GM19239 (cell line): ENCODE measurements around the gene MEN1.
A peak's percentile ranks its signal among the peaks of the same experiment; 100 is the strongest.

Experiments used
- DNase-seq: peaks from one replicate; pipeline ENCODE4 v3.0.0; 2011; ENCODE audit warnings: low spot score; ENCODE audit not compliant: insufficient read length
- FAIRE-seq: peaks from 2 replicates; lab custom pipeline; 2011; peaks lifted over from hg19 to GRCh38; lab: Jason Lieb, UNC

The MEN1 gene

GRCh38 chr11:64788321-64789215, 21.8 kb downstream of the MEN1 start:
- DNase-seq (no peak), FAIRE-seq (no peak)

GRCh38 chr11:64787526-64788320, 22.6 kb downstream of the MEN1 start:
- DNase-seq (peak; percentile 77), FAIRE-seq (peak; percentile 11)

GRCh38 chr11:64786308-64786707, 24.0 kb downstream of the MEN1 start:
- DNase-seq: no peak
- FAIRE-seq: no peak

- DNase-seq: no peak
- no peak for FAIRE-seq
Observed at GRCh38 chr11:64784813-64785581, 25.4 kb downstream of the MEN1 start.

GRCh38 chr11:64778473-64779298, 31.7 kb downstream of the MEN1 start, which contains the start of gene SF1:
SF1 (minus strand) TSS chr11:64778542; CDS start chr11:64778392, 150 bp downstream.
- FAIRE-seq: peak; percentile 97
- DNase-seq: peak; percentile 92

- FAIRE-seq (no peak), DNase-seq (no peak)
Observed at GRCh38 chr11:64778223-64778472, 32.2 kb downstream of the MEN1 start.

- FAIRE-seq (peak; percentile 65), DNase-seq (peak; percentile 71)
Observed at GRCh38 chr11:64777449-64778222, 32.7 kb downstream of the MEN1 start.

GRCh38 chr11:64776875-64777274, 33.5 kb downstream of the MEN1 start:
- DNase-seq (no peak), FAIRE-seq (no peak)

GRCh38 chr11:64776425-64776824, 33.9 kb downstream of the MEN1 start:
- FAIRE-seq: no peak
- DNase-seq: no peak

GRCh38 chr11:64774144-64774543, 36.2 kb downstream of the MEN1 start:
- FAIRE-seq (no peak), DNase-seq (no peak)

- DNase-seq: no peak
- FAIRE-seq: peak; percentile 55
Observed at GRCh38 chr11:64772303-64773018, 37.9 kb downstream of the MEN1 start.

- FAIRE-seq (peak; percentile 23), DNase-seq (no peak)
Observed at GRCh38 chr11:64771861-64772260, 38.5 kb downstream of the MEN1 start.

GRCh38 chr11:64770120-64770519, 40.2 kb downstream of the MEN1 start:
- no peak for DNase-seq
- FAIRE-seq: no peak

- no peak for FAIRE-seq
Observed at GRCh38 chr11:64769283-64769682, 41.1 kb downstream of the MEN1 start.

GRCh38 chr11:64768300-64768694, 42.1 kb downstream of the MEN1 start:
- FAIRE-seq: no peak
- DNase-seq: no peak

More at GRCh38 chr11:64769283-64769682, 41.1 kb downstream of the MEN1 start:
- no peak for DNase-seq

GRCh38 chr11:64767344-64768299, 42.7 kb downstream of the MEN1 start:
- no peak for DNase-seq
- no peak for FAIRE-seq

- FAIRE-seq: no peak
Observed at GRCh38 chr11:64766881-64767280, 43.5 kb downstream of the MEN1 start.

More at GRCh38 chr11:64766881-64767280, 43.5 kb downstream of the MEN1 start:
- no peak for DNase-seq
